IPS-18a (cell line): ENCODE data around the gene UCN3.
"Not testable (repeated sequence)": the region's sequence is repeated elsewhere in the genome, so short reads cannot be mapped to it uniquely, and the experiment has no call there.

Source experiments
- H3K27ac ChIP-seq: one replicate; pipeline ENCODE4 v1.5.1; 2013; ENCODE audit warnings: low read length
- H3K27me3 ChIP-seq: one replicate; pipeline ENCODE4 v1.6.1; 2013; ENCODE audit warnings: mild to moderate bottlenecking, low read length; ENCODE audit not compliant: control insufficient read depth, insufficient read depth
- H3K36me3 ChIP-seq: one replicate; pipeline ENCODE4 v1.6.1; 2013; ENCODE audit warnings: low read depth, low read length; ENCODE audit not compliant: control insufficient read depth
- H3K4me1 ChIP-seq: one replicate; pipeline ENCODE4 v1.6.1; 2013; ENCODE audit warnings: low read depth, low read length; ENCODE audit not compliant: control insufficient read depth
- H3K4me3 ChIP-seq: one replicate; pipeline ENCODE4 v1.5.1; 2013; ENCODE audit warnings: low read length
- H3K9ac ChIP-seq: one replicate; pipeline ENCODE4 v1.6.1; 2013; ENCODE audit warnings: mild to moderate bottlenecking, low read length, moderate library complexity
- H3K9me3 ChIP-seq: one replicate; pipeline ENCODE4 v1.6.1; 2013; ENCODE audit warnings: low read depth, low read length; ENCODE audit not compliant: control insufficient read depth

UCN3 gene

DNA sequence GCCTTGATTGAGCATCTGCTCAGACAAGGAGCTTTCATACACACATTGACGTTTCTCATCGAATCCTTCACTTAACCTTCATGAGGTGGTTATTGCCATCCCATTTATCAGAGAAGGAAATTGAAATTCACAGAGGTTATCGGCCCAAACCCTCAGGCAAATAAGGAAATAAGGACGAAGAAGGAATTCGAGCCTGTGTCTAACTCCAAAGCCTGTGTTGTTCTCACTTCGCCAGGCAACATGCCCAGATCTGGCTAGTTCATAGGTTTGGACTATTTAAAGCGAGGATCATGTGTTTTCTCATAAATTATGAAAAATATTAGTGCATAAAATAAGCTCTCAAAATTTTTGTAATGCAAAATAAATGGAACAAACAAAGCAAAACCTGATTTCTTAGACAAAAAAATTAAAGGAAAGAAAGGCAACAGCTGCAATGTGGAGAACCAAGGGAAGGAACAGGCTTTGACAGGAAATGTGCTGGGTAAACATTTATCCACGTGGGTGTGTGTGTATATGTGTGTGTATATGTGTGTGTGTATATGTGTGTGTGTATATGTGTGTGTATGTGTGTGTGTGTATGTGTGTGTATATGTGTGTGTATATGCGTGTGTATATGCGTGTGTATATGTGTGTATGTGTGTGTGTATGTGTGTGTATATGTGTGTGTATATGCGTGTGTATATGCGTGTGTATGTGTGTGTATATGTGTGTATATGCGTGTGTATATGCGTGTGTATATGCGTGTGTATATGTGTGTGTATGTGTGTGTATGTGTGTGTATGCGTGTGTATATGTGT is 4.8 kb downstream of the UCN3 start:
- no peak overlapping the region for H3K27ac ChIP-seq
- H3K9me3 ChIP-seq, result peaks cover 10% of the 10 kb centered on the region
- no peak overlapping the region for H3K4me3 ChIP-seq
- H3K9ac ChIP-seq, result no peak overlapping the region
- no peaks in the 10 kb centered on the region for H3K4me1 ChIP-seq
- H3K27me3 ChIP-seq, result no peaks in the 10 kb centered on the region
- H3K36me3 ChIP-seq, result no peaks in the 10 kb centered on the region

DNA sequence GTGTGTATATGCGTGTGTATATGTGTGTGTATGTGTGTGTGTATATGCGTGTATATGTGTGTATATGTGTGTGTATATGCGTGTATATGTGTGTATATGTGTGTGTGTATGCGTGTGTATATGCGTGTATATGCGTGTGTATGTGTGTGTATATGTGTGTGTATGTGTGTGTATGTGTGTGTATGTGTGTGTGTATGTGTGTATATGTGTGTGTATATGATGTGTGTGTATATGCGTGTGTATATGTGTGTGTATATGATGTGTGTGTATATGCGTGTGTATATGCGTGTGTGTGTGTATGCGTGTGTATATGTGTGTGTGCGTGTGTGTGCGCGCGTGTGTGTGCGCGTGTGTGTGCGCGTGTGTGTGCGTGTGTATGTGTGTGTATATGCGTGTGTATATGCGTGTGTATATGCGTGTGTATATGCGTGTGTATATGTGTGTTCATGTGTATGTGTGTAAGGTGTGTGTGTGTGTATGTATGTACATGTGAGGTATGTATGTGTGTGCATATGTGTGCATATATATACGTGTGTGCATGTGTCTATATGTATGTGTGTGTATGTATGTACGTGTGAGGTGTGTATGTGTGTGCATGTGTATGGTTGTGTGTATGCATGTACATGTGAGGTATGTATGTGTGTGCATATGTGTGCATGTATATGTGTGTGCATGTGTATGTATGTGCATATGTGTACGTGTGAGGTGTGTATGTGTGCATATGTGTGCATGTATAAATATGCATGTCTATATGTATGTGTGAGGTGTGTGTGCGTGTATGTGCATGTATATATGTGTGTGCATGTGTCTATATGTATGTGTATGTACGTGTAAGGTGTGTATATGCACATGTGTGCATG is 6.0 kb downstream of the UCN3 start:
- no peaks in the 10 kb centered on the region for H3K4me1 ChIP-seq
- H3K9me3 ChIP-seq, result peaks cover 10% of the 10 kb centered on the region
- no peak overlapping the region for H3K4me3 ChIP-seq
- H3K9ac ChIP-seq, result no peak overlapping the region
- no peaks in the 10 kb centered on the region for H3K36me3 ChIP-seq
- no peak overlapping the region for H3K27ac ChIP-seq
- H3K27me3 ChIP-seq, result no peaks in the 10 kb centered on the region

- no peaks in the 10 kb centered on the region for H3K36me3 ChIP-seq
- H3K9ac ChIP-seq, result no peak overlapping the region
- H3K4me3 ChIP-seq, result no peak overlapping the region
- H3K27me3 ChIP-seq, result no peaks in the 10 kb centered on the region
- H3K27ac ChIP-seq, result no peak overlapping the region
- H3K4me1 ChIP-seq, result no peaks in the 10 kb centered on the region
- H3K9me3 ChIP-seq, result peaks cover 10% of the 10 kb centered on the region
These were observed 8.5 kb downstream of the UCN3 start for GRCh38 chr10:5373307-5373706.

- Histone ChIP-seq H3K27ac (no peak overlapping the region), H3K4me1 (no peaks in the 10 kb centered on the region), H3K36me3 (no peaks in the 10 kb centered on the region), H3K27me3 (no peaks in the 10 kb centered on the region), H3K9ac (no peak overlapping the region), H3K4me3 (no peak overlapping the region), H3K9me3 (peaks cover 10% of the 10 kb centered on the region)
These were observed 9.3 kb downstream of the UCN3 start for GRCh38 chr10:5373891-5374611.

GRCh38 chr10:5376450-5376849 is 11.7 kb downstream of the UCN3 start:
- Histone ChIP-seq H3K9ac (no peak overlapping the region), H3K4me3 (no peak overlapping the region), H3K27me3 (no peaks in the 10 kb centered on the region), H3K36me3 (no peaks in the 10 kb centered on the region), H3K9me3 (no peaks in the 10 kb centered on the region), H3K27ac (no peak overlapping the region), H3K4me1 (no peaks in the 10 kb centered on the region)

- H3K9ac ChIP-seq, H3K27ac ChIP-seq, H3K36me3 ChIP-seq: not testable (repeated sequence)
These were observed 14.4 kb downstream of the UCN3 start for GRCh38 chr10:5379202-5379601.

GRCh38 chr10:5380395-5380794 is 15.6 kb downstream of the UCN3 start:
- not testable (repeated sequence) for H3K9me3 ChIP-seq, H3K27me3 ChIP-seq, H3K4me3 ChIP-seq, H3K9ac ChIP-seq, H3K27ac ChIP-seq, H3K4me1 ChIP-seq, H3K36me3 ChIP-seq

More at GRCh38 chr10:5379202-5379601, 14.4 kb downstream of the UCN3 start:
- not testable (repeated sequence) for H3K9me3 ChIP-seq, H3K4me1 ChIP-seq, H3K4me3 ChIP-seq, H3K27me3 ChIP-seq

GRCh38 chr10:5381187-5381586 is 16.4 kb downstream of the UCN3 start:
- Histone ChIP-seq H3K27ac (no peak overlapping the region), H3K9me3 (no peaks in the 10 kb centered on the region), H3K4me3 (no peak overlapping the region), H3K9ac (no peak overlapping the region), H3K36me3 (no peaks in the 10 kb centered on the region), H3K27me3 (no peaks in the 10 kb centered on the region), H3K4me1 (no peaks in the 10 kb centered on the region)

GRCh38 chr10:5385224-5385623 is 20.5 kb downstream of the UCN3 start:
- Histone ChIP-seq H3K9me3 (peaks cover 8% of the 10 kb centered on the region), H3K4me3 (no peak overlapping the region), H3K9ac (no peak overlapping the region), H3K27ac (no peak overlapping the region), H3K27me3 (no peaks in the 10 kb centered on the region), H3K36me3 (no peaks in the 10 kb centered on the region), H3K4me1 (no peaks in the 10 kb centered on the region)

DNA sequence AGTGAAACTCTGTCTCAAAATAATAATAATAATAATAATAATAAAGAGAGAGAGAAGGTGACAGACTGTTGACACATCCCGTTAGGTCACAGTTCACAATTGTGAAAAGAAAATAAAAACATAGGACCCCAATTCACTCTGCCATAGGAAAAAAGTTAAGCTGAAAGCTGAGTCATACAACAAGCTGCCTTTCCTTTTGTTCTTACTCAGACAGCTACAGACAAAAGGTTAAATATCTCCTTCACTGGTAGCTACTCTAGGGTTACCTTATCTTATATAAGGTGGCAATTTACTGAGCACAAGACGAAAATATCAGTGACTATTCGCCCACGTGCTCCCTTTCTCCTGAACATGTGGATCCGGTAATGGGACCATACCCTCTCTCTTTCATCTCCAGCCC is 22.4 kb downstream of the UCN3 start:
- H3K36me3 ChIP-seq, result no peaks in the 10 kb centered on the region
- no peak overlapping the region for H3K27ac ChIP-seq
- no peaks in the 10 kb centered on the region for H3K4me1 ChIP-seq
- no peak overlapping the region for H3K4me3 ChIP-seq
- no peaks in the 10 kb centered on the region for H3K27me3 ChIP-seq
- H3K9ac ChIP-seq, result no peak overlapping the region
- peaks cover 23% of the 10 kb centered on the region for H3K9me3 ChIP-seq

GRCh38 chr10:5390607-5391205 is 25.9 kb downstream of the UCN3 start:
- H3K4me3 ChIP-seq, result no peak overlapping the region
- no peaks in the 10 kb centered on the region for H3K4me1 ChIP-seq
- peaks cover 23% of the 10 kb centered on the region for H3K9me3 ChIP-seq
- H3K9ac ChIP-seq, result no peak overlapping the region
- H3K27me3 ChIP-seq, result no peaks in the 10 kb centered on the region
- H3K36me3 ChIP-seq, result no peaks in the 10 kb centered on the region
- H3K27ac ChIP-seq, result no peak overlapping the region
